NAMALWA (cell line): Measurements from ENCODE around the gene BCL2L13.
A peak's percentile ranks its signal among the peaks of the same experiment; 100 is the strongest.
"Not testable (repeated sequence)": the region's sequence is repeated elsewhere in the genome, so short reads cannot be mapped to it uniquely, and the experiment has no call there.

Experiments
- DNase-seq: peaks from one replicate; pipeline ENCODE4 v3.0.0-alpha.2; 2015; ENCODE audit warnings: low spot score

BCL2L13 gene

DNA sequence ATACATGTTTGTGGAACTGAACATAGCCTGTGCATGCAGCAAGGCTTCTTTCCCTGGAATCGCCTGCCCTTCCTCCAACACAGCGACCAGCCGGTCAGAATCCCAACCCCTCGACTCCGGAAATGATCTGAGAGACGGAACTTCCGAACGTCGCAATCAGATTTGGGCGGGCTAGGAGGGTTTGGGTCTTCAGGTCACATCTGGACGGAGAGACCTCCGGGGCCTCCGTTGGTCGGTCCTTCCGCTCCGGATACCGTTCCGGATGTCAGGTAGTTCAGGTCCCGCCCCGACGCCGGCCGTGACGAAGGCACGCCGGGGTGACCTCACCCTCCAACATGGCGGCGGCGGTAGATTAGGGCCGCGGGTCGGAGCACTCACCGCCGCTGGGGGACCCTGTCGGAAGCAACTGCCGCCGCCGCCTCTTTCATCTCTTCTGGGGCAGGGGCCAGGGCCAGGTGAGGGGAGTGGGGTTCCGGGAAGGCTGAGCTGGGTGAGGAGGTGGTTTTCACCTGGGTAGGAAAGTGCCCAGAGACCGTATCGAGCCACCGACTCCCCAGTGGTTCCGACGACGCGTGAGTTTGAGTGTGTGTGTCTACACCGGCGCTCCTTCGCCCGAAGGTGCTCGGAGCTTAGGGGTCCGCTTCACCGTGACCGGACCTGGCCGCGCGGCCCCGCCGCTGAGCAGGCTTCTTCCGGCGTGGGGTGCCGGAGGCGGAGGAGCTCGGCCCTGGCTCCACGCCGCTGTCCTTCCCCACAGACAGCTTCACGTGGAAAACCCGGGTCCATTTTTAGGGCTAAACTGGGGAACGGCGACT lies at the start of gene BCL2L13:
Gene BCL2L13 (plus strand): TSS at position 326 of the 815 bp plus-strand sequence. CDS start 16,955 bp downstream, outside the sequence.
- DNase-seq = peak; percentile 96

DNA sequence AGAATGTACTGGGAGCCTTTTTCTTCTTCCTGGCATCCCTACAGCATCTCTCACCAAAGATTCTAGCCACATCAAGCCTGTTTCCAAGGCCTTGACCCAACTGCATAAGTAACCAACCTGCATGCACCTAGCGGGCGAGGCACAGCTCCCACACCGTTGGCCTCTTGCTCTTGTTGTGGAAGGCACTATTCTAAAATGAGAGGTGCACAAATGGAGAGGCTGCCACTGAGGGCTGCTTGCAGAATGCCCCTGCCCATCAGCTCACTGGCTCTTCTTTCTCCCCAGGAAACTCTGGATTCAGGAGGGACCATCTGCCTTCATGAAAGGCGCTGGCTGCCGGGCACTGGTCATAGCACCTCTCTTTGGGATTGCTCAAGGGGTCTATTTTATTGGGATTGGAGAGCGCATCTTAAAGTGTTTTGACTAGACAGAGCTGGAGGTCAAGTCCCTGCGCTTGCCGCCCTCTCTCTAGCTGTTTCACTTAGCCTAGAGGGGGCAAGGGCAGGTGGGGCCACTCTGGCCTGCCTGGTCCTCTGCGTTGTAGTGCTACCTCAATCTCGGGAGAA lies 48.7 kb upstream of the BCL2L13 start:
- no peak for DNase-seq

DNA sequence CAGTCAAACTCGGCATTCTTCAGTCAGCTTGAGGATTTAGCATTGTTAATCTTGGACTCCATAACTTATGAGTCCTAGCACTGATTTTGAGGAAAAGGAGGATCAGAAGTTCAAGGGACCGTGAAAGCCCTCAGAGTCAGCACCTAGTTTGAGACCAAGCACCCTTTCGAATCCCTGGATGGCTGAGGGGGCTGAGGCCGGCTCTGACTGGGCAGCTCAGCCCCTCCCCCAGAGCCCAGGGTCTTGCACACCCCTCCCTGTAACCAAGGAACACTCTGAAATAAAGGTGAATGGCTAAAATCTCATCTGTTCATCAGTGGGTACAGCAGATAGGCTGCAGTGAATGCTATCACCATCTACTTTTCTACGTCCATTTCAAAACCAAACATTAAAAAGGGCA lies 48.0 kb upstream of the BCL2L13 start:
- no peak for DNase-seq

DNA sequence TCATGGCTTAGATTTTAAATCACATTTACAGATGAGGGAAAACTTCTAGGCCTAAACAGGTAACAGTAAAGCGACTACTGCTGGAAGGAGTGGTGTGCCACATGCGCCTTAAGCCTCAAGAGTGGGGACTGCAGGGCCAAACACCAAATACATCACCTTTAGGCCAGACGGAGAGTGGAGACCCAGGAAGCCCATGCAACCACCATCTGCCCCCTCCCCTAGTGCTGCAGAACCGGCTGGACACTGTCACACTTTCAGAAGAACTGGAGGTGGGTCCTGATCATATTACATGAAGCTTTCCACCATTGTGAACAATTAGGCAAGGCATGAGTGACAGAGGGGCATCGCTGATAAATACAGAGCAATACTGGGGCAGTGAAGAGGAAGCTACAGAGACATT lies 46.4 kb upstream of the BCL2L13 start:
- DNase-seq = no peak

DNA sequence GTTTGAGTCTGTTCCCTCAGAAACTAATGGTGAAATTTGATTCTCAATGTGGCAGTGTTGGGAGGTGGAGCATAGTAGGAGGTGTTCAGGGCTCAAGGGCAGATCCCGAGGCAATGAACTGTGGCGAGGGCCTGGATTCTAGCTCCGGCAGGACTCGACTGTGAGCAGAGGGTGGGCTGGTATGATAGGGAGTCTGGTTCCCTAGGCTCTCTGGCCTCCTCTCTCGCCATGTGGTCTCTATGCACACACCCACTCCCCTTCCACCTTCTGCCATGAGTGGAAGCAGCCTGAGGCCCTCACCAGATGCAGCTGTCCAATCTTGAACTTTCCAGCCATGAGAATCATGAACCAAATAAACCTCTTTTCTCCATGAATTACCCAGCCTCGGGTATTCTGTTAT lies 42.3 kb upstream of the BCL2L13 start:
- no peak for DNase-seq

DNA sequence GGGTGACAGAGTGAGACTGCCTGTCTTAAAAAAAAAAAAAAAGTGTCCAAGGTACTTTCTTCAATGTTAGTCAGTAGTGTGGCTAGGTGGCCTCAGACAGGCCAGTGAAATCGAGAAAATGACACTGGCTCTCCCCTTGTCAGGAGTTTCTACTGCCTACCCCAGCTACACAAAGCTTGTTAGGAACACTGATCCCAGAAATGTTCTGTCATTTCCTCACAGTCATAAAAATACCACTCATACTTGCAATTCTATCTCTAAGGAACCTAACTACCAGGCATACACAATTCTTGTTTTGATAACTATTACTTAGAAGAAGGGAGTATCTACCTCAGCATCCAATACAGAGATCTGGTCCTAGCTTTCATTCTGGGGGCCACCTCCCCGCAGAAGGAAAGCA lies 41.3 kb upstream of the BCL2L13 start:
- DNase-seq = no peak

GRCh38 chr22:17598318-17598717 lies 40.2 kb upstream of the BCL2L13 start:
- DNase-seq = no peak

GRCh38 chr22:17601031-17601430 lies 37.5 kb upstream of the BCL2L13 start:
- no peak for DNase-seq

GRCh38 chr22:17603668-17604067 lies 34.9 kb upstream of the BCL2L13 start:
- no peak for DNase-seq

DNA sequence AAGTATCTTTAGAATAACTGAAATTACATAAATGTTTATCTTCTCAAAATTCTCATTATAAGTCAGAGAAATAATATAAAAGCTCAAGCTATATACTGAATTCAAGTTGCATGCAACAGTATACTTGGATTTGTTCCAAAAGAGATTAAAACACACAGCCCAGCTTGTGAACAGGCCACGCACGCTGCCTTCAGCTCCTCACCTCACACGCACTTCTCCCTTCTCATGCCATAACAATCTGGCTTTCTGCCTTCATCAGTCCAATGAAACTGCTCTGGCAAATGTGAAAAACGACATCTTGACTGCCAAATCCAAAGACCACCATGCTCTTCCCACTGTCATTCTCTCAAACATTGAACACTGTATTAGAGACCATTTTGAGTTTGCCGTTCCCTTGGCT lies 32.1 kb upstream of the BCL2L13 start:
- no peak for DNase-seq

DNA sequence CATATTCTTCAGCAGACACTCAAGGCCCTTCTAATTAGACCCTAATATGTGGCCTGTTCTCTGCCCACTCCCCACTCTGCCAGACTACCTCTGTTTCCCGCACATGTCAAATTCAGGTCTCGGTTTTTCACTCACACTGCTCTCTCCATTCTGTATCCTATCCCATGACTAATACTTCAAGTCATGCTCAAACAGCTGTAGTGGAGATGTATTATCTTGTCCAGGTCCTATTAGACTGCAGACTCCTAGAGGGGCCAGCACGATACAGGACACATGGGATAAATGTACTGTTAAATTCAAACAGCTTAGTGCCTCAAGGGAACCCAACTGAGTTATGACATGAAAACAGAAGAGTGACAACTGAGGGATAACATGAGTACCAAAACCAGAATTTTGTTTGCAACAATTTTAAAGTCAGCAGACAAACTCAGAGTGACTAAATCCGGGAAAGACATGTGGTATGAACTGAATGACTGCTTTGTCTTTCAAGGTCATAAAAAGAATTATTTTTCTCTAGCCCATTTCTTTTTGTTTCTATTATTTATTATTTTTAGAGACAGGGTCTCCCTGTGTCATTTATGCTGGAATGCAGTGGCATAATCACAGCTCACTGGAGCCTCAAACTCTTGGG lies 30.6 kb upstream of the BCL2L13 start:
- no peak for DNase-seq

DNA sequence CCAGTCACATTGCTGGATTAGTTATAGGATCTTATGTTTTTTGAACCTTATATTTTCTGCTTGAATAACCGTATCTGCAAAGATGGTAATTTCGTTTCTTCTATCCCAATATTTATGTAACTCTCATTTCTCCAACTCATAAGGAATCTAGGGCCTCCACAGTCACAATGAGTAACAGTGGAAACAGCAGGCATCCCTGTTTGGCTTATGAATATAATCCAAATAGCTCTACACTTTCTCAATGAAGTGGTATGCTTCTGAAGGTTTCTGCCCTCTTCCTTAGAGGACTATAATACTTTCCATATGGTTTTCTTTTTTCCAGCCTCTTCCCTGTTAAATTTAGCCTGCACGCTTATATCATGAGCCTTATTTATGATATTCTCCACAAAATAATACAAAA lies 26.5 kb upstream of the BCL2L13 start:
- DNase-seq = no peak

- DNase-seq = no peak
Observed at GRCh38 chr22:17613280-17613679, 25.3 kb upstream of the BCL2L13 start.

GRCh38 chr22:17627961-17628405 lies 10.6 kb upstream of the BCL2L13 start:
- no peak for DNase-seq

DNA sequence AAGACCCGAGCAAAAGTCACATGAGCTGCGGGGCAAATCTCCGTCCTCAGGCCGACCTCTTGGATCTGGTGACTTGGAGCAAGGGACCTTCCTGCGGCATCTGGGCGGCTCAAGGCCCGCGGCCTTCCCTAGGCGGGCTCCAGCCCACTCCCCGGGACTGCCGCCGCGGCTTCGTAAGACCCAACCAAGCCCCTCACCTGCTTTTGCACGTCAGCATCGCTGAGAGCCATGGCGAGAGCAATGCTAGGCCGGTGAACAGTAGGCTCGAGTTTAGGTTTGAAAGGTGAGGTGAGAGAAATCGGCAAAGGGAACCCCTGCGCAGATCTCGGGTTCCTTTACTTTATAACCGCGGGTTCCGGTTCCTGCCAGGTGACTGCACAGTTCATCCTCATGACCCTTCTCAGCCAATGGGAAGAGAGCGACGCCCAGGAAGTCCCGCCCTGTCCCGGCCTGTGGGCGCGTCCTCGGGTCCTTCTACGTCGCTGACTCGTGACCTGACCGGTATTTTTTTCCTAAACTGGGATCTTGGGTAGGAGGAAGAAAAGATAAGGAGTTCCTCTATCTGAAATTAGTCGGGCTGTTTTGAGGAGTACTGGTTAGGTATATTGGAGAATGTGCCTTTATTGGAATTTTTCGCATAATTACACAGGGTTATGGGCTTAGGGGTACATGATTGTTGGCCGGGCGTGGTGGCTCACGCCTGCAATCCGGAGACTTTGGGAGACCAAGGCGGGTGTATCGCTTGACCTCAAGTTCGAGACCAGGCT lies 10.0 kb upstream of the BCL2L13 start, which contains the start of gene ATP6V1E1:
Gene ATP6V1E1 (minus strand): TSS at position 344 of the 767 bp plus-strand sequence. CDS start 114 bp downstream, at position 230.
- peak; percentile 97 for DNase-seq

GRCh38 chr22:17629173-17629489 lies 9.4 kb upstream of the BCL2L13 start:
- DNase-seq = no peak

- peak; percentile 15 for DNase-seq
Observed at GRCh38 chr22:17629641-17630040, 8.9 kb upstream of the BCL2L13 start.

GRCh38 chr22:17631076-17631565 lies 7.4 kb upstream of the BCL2L13 start:
- no peak for DNase-seq

GRCh38 chr22:17633217-17633997 lies 5.2 kb upstream of the BCL2L13 start:
- no peak for DNase-seq

GRCh38 chr22:17633998-17634323 lies 4.6 kb upstream of the BCL2L13 start:
- no peak for DNase-seq

DNA sequence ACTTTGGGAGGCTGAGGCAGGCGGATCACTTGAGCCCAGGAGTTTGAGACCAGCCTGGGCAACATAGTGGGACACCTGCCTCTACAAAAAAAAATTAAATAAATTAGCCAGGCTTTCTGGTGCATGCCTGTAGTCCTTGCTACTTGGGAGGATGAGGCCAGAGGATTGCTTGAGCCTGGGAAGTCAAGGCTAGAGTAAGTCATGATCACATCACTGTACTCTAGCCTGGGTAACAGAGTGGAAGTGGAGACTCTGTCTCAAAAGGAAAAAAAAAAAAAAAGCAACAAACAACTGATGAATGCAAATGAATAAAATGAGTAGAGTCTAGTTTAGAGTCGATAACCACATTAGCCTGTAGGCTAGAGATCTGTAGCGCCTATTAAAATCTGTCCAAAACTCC lies 3.9 kb upstream of the BCL2L13 start:
- no peak for DNase-seq

GRCh38 chr22:17636850-17637249 lies 1.7 kb upstream of the BCL2L13 start:
- not testable (repeated sequence) for DNase-seq
